ENCODE data around the gene PAK5.

PAK5 gene

GRCh38 chr20:9616455-9616805 lies 222.4 kb downstream of the PAK5 start:
- Histone ChIP-seq H3K9ac (ENCODE audit: low read length in 5 of 5) (no peak overlapping the region), H3K36me3 (ENCODE audit: control insufficient read depth in 5 of 5, insufficient read depth in 5 of 5, low read length in 5 of 5) (no peaks in the 10 kb centered on the region), H3K4me1 (ENCODE audit: control insufficient read depth in 5 of 5, insufficient read depth in 5 of 5, low read length in 5 of 5) (no peaks in the 10 kb centered on the region), H3K27ac (ENCODE audit: low read depth, low read length) (no peak overlapping the region), H3K27me3 (ENCODE audit: control insufficient read depth in 5 of 5, insufficient read depth in 4 of 5, low read length in 5 of 5) (peaks cover 3 to 8% (median 5%) of the 10 kb centered on the region in 5 donors), H3K9me3 (ENCODE audit: control insufficient read depth in 5 of 5, low read length in 5 of 5) (no peaks in the 10 kb centered on the region), H3K4me3 (ENCODE audit: low read depth in 1 of 5, low read length in 5 of 5) (no peak overlapping the region)

GRCh38 chr20:9615766-9616454 lies 223.0 kb downstream of the PAK5 start:
- H3K27me3 ChIP-seq (ENCODE audit: control insufficient read depth in 5 of 5, insufficient read depth in 4 of 5, low read length in 5 of 5), result peaks cover 3 to 8% (median 5%) of the 10 kb centered on the region in 5 donors
- no peak overlapping the region for H3K27ac ChIP-seq (ENCODE audit: low read depth, low read length)
- no peaks in the 10 kb centered on the region for H3K9me3 ChIP-seq (ENCODE audit: control insufficient read depth in 5 of 5, low read length in 5 of 5)
- H3K9ac ChIP-seq (ENCODE audit: low read length in 5 of 5), result no peak overlapping the region
- no peak overlapping the region for H3K4me3 ChIP-seq (ENCODE audit: low read depth in 1 of 5, low read length in 5 of 5)
- H3K4me1 ChIP-seq (ENCODE audit: control insufficient read depth in 5 of 5, insufficient read depth in 5 of 5, low read length in 5 of 5), result no peaks in the 10 kb centered on the region
- no peaks in the 10 kb centered on the region for H3K36me3 ChIP-seq (ENCODE audit: control insufficient read depth in 5 of 5, insufficient read depth in 5 of 5, low read length in 5 of 5)

DNA sequence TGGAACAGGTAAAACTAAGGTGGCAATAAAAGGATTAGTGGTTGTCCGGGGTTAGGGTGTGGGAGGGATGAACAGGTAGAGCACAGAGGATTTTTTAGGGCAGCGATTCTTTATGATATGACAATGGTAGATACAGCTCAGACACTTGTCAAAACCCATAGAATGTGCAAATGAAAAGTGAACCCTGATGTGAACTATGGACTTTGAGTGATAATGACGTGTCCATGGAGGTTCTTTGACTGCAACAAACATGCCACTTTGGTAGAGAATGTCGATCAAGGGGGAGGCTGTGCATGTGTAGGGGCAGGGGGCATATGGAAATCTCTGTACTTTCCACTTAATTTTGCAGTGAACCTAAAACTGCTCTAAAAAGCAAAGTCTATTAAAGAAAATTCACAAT lies 223.8 kb downstream of the PAK5 start:
- H3K9me3 ChIP-seq (ENCODE audit: control insufficient read depth in 5 of 5, low read length in 5 of 5), result no peaks in the 10 kb centered on the region
- H3K27me3 ChIP-seq (ENCODE audit: control insufficient read depth in 5 of 5, insufficient read depth in 4 of 5, low read length in 5 of 5), result peaks cover 2 to 5% (median 4%) of the 10 kb centered on the region in 5 donors
- H3K36me3 ChIP-seq (ENCODE audit: control insufficient read depth in 5 of 5, insufficient read depth in 5 of 5, low read length in 5 of 5), result no peaks in the 10 kb centered on the region
- no peak overlapping the region for H3K4me3 ChIP-seq (ENCODE audit: low read depth in 1 of 5, low read length in 5 of 5)
- no peaks in the 10 kb centered on the region for H3K4me1 ChIP-seq (ENCODE audit: control insufficient read depth in 5 of 5, insufficient read depth in 5 of 5, low read length in 5 of 5)
- H3K27ac ChIP-seq (ENCODE audit: low read depth, low read length), result no peak overlapping the region
- no peak overlapping the region for H3K9ac ChIP-seq (ENCODE audit: low read length in 5 of 5)

DNA sequence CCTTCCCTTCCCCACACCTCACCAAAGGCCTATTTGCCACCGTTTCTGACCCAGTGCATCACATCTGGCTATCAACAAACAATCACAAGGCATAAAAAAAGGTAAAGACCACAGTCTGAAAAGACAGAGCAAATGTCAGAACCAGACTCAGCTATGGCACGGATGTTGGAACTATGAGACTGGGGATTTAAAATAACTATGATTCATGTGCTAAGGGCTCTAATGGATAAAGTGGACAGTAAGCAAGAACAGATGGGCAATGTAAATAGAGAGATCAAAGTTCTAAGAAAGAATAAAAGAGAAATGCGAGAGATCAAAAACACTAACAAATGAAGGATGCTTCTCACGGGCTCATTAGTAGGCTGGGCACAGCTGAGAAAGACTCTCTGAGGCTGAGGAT lies 225.0 kb downstream of the PAK5 start:
- H3K27ac ChIP-seq (ENCODE audit: low read depth, low read length), result no peak overlapping the region

GRCh38 chr20:9611921-9612320 lies 227.0 kb downstream of the PAK5 start:
- Histone ChIP-seq H3K36me3 (ENCODE audit: control insufficient read depth in 5 of 5, insufficient read depth in 5 of 5, low read length in 5 of 5) (no peaks in the 10 kb centered on the region), H3K9ac (ENCODE audit: low read length in 5 of 5) (no peak overlapping the region), H3K4me1 (ENCODE audit: control insufficient read depth in 5 of 5, insufficient read depth in 5 of 5, low read length in 5 of 5) (no peaks in the 10 kb centered on the region), H3K27ac (ENCODE audit: low read depth, low read length) (no peak overlapping the region), H3K27me3 (ENCODE audit: control insufficient read depth in 5 of 5, insufficient read depth in 4 of 5, low read length in 5 of 5) (peaks cover 0 to 4% (median 0%) of the 10 kb centered on the region in 5 donors), H3K9me3 (ENCODE audit: control insufficient read depth in 5 of 5, low read length in 5 of 5) (no peaks in the 10 kb centered on the region), H3K4me3 (ENCODE audit: low read depth in 1 of 5, low read length in 5 of 5) (no peak overlapping the region)

More for the DNA sequence above, 225.0 kb downstream of the PAK5 start:
- H3K4me1 ChIP-seq (ENCODE audit: control insufficient read depth in 5 of 5, insufficient read depth in 5 of 5, low read length in 5 of 5), result no peaks in the 10 kb centered on the region
- no peaks in the 10 kb centered on the region for H3K9me3 ChIP-seq (ENCODE audit: control insufficient read depth in 5 of 5, low read length in 5 of 5)
- H3K4me3 ChIP-seq (ENCODE audit: low read depth in 1 of 5, low read length in 5 of 5), result no peak overlapping the region
- no peak overlapping the region for H3K9ac ChIP-seq (ENCODE audit: low read length in 5 of 5)
- H3K27me3 ChIP-seq (ENCODE audit: control insufficient read depth in 5 of 5, insufficient read depth in 4 of 5, low read length in 5 of 5), result peaks cover 0 to 4% (median 0%) of the 10 kb centered on the region in 5 donors
- H3K36me3 ChIP-seq (ENCODE audit: control insufficient read depth in 5 of 5, insufficient read depth in 5 of 5, low read length in 5 of 5), result no peaks in the 10 kb centered on the region

DNA sequence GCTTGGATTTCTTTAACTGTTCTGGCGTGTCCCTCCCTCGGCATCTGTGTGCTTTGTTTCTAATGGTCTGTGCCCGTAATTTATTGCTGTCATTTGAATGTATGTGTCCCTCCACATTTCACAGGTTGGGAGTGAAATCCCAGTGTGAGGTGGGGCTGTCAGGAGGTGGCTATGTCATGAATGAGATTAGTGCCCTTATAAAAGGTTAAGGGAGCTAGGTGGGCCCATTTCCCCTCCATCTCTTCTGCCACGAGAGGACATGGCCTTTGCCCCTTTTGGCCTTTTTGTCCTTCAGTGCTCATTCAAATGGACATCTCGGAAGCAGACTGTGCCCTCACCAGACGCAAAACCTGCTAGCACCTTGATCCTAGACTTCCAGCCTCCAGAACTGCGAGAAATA lies 228.2 kb downstream of the PAK5 start:
- Histone ChIP-seq H3K9me3 (ENCODE audit: control insufficient read depth in 5 of 5, low read length in 5 of 5) (no peaks in the 10 kb centered on the region), H3K36me3 (ENCODE audit: control insufficient read depth in 5 of 5, insufficient read depth in 5 of 5, low read length in 5 of 5) (no peaks in the 10 kb centered on the region), H3K27me3 (ENCODE audit: control insufficient read depth in 5 of 5, insufficient read depth in 4 of 5, low read length in 5 of 5) (peaks cover 0 to 4% (median 0%) of the 10 kb centered on the region in 5 donors), H3K9ac (ENCODE audit: low read length in 5 of 5) (no peak overlapping the region), H3K27ac (ENCODE audit: low read depth, low read length) (no peak overlapping the region), H3K4me3 (ENCODE audit: low read depth in 1 of 5, low read length in 5 of 5) (no peak overlapping the region), H3K4me1 (ENCODE audit: control insufficient read depth in 5 of 5, insufficient read depth in 5 of 5, low read length in 5 of 5) (no peaks in the 10 kb centered on the region)

DNA sequence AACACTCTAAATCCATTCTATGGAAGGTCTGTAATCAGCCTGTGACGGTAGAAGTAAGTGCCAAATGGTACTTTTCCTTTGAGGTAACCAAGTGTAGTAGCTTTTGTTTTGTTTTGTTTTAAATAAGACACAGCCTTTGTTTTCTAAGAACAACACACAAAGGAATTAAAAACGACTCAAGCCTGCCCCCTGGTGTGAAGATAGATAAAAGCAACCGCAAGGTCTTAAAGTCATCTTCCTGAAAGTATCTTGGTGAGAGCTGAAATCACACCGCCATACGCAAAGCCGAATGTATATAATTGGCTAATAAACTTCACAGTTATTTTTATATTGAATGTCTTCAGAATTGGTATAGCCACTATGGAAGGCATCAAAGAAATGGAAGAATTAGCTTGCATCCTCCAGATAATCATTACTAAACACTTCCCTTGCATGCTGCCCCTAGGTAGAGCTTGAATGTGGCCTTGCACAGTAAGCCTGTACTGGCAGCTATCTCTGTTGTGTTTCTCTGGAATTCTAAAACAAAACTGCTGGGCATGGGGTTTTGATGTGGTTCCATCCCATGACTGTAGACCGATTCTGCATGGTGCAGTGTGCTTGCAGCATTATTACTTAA lies 228.9 kb downstream of the PAK5 start:
- H3K27me3 ChIP-seq (ENCODE audit: control insufficient read depth in 5 of 5, insufficient read depth in 4 of 5, low read length in 5 of 5), result peaks cover 0 to 4% (median 0%) of the 10 kb centered on the region in 5 donors
- H3K27ac ChIP-seq (ENCODE audit: low read depth, low read length), result no peak overlapping the region
- H3K36me3 ChIP-seq (ENCODE audit: control insufficient read depth in 5 of 5, insufficient read depth in 5 of 5, low read length in 5 of 5), result no peaks in the 10 kb centered on the region
- no peaks in the 10 kb centered on the region for H3K4me1 ChIP-seq (ENCODE audit: control insufficient read depth in 5 of 5, insufficient read depth in 5 of 5, low read length in 5 of 5)
- no peak overlapping the region for H3K9ac ChIP-seq (ENCODE audit: low read length in 5 of 5)
- no peak overlapping the region for H3K4me3 ChIP-seq (ENCODE audit: low read depth in 1 of 5, low read length in 5 of 5)
- H3K9me3 ChIP-seq (ENCODE audit: control insufficient read depth in 5 of 5, low read length in 5 of 5), result no peaks in the 10 kb centered on the region

DNA sequence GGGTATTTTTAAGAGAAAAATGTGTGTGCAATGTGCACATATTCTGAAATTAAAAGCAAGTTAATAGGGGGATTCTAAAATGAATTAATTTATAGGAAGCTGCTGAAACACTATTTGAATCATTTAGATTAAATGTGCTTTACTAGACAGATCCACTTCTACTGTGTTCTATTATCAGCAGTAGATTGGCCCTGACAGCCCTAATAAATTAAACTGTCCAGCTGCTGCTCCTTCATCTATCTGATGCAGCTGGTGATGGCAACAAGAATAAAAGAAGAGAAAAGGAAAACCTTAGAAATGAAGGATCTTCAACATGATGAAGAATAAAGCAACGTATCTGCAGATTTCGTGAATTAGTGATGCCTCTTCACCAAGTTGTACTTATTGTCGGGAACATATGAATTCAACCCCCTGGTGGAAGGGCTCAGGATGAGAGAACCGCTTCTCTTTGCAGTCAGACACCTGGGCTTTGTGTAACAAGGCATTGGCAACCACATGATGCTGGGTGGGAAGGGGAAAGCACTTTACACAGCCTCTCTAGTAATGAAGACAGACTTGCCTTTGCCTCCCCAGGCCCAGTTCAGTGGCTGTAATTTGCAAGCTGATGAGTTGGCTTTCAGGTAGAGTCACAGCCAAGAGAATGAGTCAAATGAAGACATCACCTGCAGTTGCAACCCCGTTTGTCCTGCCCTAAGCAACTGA lies 230.1 kb downstream of the PAK5 start:
- Histone ChIP-seq H3K27me3 (ENCODE audit: control insufficient read depth in 5 of 5, insufficient read depth in 4 of 5, low read length in 5 of 5) (peaks cover 0 to 9% (median 0%) of the 10 kb centered on the region in 5 donors), H3K36me3 (ENCODE audit: control insufficient read depth in 5 of 5, insufficient read depth in 5 of 5, low read length in 5 of 5) (no peaks in the 10 kb centered on the region), H3K4me3 (ENCODE audit: low read depth in 1 of 5, low read length in 5 of 5) (no peak overlapping the region), H3K9me3 (ENCODE audit: control insufficient read depth in 5 of 5, low read length in 5 of 5) (no peaks in the 10 kb centered on the region), H3K27ac (ENCODE audit: low read depth, low read length) (no peak overlapping the region), H3K4me1 (ENCODE audit: control insufficient read depth in 5 of 5, insufficient read depth in 5 of 5, low read length in 5 of 5) (no peaks in the 10 kb centered on the region), H3K9ac (ENCODE audit: low read length in 5 of 5) (no peak overlapping the region)

DNA sequence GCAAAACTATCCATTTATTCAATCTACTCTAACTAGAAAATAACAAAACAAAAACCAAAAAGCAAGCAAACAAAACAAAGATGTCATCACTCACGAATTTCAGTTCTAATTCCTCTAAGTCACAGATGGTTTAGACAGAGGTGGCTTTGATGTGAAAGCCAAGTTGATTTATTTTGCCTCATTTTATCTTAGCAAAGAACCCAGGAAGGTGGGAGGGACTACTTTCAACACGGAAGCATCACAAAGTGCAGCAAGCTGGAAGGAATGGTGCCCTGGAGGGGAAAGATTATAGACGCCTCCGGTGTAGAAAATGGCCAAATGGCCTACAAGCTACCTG lies 236.1 kb downstream of the PAK5 start:
- Histone ChIP-seq H3K4me1 (ENCODE audit: control insufficient read depth in 5 of 5, insufficient read depth in 5 of 5, low read length in 5 of 5) (no peaks in the 10 kb centered on the region), H3K4me3 (ENCODE audit: low read depth in 1 of 5, low read length in 5 of 5) (no peak overlapping the region), H3K27ac (ENCODE audit: low read depth, low read length) (no peak overlapping the region), H3K36me3 (ENCODE audit: control insufficient read depth in 5 of 5, insufficient read depth in 5 of 5, low read length in 5 of 5) (no peaks in the 10 kb centered on the region), H3K9ac (ENCODE audit: low read length in 5 of 5) (no peak overlapping the region), H3K27me3 (ENCODE audit: control insufficient read depth in 5 of 5, insufficient read depth in 4 of 5, low read length in 5 of 5) (peaks cover 0 to 5% (median 0%) of the 10 kb centered on the region in 5 donors), H3K9me3 (ENCODE audit: control insufficient read depth in 5 of 5, low read length in 5 of 5) (no peaks in the 10 kb centered on the region)

GRCh38 chr20:9600562-9600961 lies 238.3 kb downstream of the PAK5 start:
- no peak overlapping the region for H3K27ac ChIP-seq (ENCODE audit: low read depth, low read length)
- H3K9me3 ChIP-seq (ENCODE audit: control insufficient read depth in 5 of 5, low read length in 5 of 5), result no peaks in the 10 kb centered on the region
- H3K36me3 ChIP-seq (ENCODE audit: control insufficient read depth in 5 of 5, insufficient read depth in 5 of 5, low read length in 5 of 5), result no peaks in the 10 kb centered on the region
- no peaks in the 10 kb centered on the region for H3K4me1 ChIP-seq (ENCODE audit: control insufficient read depth in 5 of 5, insufficient read depth in 5 of 5, low read length in 5 of 5)
- no peak overlapping the region for H3K9ac ChIP-seq (ENCODE audit: low read length in 5 of 5)
- H3K27me3 ChIP-seq (ENCODE audit: control insufficient read depth in 5 of 5, insufficient read depth in 4 of 5, low read length in 5 of 5), result peaks cover 0 to 5% (median 0%) of the 10 kb centered on the region in 5 donors
- no peak overlapping the region for H3K4me3 ChIP-seq (ENCODE audit: low read depth in 1 of 5, low read length in 5 of 5)

All from subcutaneous abdominal adipose tissue (tissue), 5 donors.